GM19468 (cell line): ENCODE measurements around the gene RIBC2.

Experiments
- ATAC-seq: cut with Tn5 transposase; IDR thresholded peaks from one replicate; pipeline ENCODE4 v1.9.1; 2021; ENCODE audit warnings: mild to moderate bottlenecking, moderate library complexity, moderate number of reproducible peaks; ENCODE audit not compliant: unreplicated experiment; ENCODE audit errors: extremely low read depth

The RIBC2 gene

DNA sequence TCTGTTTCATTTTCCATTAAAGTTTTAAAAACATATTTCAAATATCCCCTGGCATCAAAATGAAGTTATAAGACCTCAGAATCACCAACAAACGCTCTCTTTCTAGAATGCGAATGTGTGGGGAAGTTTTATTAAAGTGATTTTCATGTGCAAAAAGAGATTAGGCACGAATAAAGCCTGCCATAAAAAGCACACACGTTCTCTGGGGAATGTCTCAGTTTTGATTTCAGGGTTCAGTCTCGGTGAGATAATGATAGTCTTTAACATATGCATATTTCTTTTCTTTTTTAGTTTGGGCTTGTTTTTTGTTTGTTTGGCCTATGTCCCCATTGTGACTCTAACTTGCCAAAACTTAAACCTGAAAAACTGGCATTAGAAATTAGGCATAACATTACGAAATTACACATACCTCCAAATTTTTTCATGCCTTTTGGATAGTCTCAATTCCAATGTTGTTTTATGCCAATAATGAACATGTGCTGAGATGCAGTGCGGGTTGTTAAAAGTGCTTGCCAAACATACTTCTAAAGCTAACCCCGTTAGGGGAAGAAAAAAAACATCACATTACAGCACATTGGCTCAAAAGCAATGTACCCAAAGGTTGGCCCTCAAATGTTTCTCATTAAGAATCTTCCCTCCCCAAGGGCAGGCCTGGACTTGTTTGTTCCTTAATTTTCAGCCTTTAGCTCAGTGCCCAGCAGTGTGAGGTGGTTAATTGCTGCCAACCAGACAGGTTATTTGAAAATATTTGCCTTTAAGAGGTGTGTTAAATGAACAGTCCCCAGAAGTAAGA is 56.0 kb downstream of the RIBC2 start:
- no peak for ATAC-seq

DNA sequence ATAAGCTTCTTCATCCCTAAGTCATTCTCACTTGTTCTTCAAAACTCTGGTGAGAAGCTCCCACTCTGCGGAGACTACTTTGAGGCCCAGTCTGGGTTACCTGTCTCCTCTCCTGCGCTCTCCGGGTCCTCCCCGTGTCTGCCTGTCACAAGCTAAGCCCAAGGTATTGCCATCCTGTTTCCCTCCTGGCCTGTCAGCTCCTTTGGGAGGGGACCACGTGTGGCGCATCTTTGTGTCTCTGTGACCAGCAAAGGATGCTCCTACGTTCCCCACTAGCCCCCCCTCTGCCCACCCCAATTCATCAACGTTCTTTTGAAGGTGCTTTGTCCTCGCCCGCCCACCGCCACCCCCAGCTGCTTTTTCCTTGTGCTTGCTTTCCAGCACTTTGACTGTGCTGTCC is 57.4 kb downstream of the RIBC2 start:
- ATAC-seq: no peak

- no peak for ATAC-seq
Measured at GRCh38 chr22:45472426-45472825, 58.9 kb downstream of the RIBC2 start.

DNA sequence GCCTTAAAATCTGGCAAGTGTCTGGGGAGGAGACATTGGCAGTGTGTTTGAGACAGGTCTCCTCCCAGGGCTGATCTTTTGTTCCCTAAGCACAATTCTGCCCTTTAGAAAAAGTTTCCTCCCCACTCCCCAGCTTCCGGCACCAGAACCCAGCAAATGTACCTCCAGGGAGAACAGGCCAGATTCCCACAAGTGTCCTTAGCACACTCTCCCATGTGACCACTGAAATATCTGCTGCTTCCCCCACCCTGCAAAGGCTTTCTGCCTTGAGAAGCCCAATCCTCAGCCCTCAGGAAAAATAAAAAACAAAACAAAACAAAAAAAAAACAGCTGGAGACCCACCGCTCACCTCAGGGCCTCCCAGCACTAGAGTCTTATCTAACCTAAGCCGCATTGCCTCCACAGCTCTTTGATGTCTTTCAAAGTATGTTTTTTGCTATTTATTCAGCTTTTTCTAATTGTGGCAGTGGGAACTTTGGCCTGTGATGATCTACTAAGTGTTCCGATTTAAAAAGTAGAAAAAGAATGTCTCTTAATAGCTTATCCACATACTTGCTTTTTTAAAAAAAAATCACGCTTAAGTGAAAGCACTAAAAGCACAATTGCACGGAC is 60.2 kb downstream of the RIBC2 start:
- no peak for ATAC-seq

- no peak for ATAC-seq
Measured at GRCh38 chr22:45475063-45475747, 61.7 kb downstream of the RIBC2 start.

DNA sequence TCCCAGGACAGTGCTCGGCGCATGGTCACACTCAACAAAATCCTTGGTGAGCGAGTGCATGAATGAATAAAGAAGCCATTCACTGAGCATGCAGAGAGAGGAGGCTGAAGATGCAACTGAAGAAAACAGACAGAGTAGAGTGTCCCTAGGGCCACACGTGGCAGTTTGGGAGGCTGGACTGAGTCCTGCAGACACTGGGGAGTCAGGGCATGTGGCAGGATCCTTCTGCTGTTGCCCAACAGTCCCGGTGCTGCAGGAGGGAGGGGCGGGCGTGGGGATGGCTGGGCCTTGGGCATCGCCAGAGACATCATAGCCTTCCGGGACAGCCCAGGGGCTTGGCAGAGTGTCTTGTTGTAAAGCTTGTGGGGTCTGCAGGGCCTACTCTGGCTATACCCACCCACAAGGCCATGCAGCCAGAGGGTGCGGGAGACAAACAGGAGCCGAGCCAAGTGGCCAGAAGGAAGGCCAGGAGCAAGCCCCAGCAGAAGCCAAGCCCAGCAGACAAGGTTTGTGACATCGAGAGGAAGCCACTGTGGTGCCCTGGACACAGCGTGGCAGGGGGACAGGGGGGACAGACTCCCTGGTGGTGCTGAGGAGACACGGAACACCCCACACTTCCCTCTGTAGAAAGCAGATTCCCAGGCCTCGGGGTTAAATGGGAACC is 62.5 kb downstream of the RIBC2 start:
- ATAC-seq: no peak

- ATAC-seq: no peak
Measured at GRCh38 chr22:45476814-45477213, 63.3 kb downstream of the RIBC2 start.

DNA sequence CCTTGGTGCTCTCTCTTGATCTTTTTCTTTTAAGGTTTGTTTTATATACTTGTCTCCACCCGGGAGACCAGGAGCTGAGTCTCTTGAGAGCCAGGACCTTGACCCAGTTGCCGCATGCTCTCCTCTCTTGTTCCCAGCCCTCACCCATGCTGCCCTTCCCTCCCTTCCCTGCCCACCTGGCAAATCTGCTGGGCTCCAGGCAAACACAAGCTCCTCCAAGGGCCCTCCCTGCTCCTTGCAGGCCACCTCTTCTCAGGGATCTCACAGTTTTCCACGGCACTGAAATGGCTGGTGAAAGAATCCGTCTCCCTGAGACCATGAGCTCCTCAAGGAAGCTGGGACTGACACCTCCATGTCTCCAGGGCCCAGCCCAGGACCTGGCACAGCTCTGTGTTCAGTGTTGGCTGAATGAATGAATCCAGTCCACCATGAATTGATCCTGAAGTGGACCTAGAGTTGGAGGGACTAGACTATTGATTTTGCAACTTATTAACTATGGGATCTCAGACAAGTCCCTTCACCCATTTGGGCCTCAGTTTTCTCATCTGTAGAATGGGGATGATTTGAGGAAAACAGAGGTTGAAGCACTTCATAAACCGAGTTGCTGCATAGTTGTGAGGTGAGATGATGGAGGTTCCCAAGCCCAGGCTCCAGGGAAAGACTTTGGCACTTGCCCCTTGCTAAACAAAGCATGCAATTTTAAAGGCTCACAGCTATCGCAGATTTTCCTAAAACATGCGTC is 64.0 kb downstream of the RIBC2 start:
- no peak for ATAC-seq

DNA sequence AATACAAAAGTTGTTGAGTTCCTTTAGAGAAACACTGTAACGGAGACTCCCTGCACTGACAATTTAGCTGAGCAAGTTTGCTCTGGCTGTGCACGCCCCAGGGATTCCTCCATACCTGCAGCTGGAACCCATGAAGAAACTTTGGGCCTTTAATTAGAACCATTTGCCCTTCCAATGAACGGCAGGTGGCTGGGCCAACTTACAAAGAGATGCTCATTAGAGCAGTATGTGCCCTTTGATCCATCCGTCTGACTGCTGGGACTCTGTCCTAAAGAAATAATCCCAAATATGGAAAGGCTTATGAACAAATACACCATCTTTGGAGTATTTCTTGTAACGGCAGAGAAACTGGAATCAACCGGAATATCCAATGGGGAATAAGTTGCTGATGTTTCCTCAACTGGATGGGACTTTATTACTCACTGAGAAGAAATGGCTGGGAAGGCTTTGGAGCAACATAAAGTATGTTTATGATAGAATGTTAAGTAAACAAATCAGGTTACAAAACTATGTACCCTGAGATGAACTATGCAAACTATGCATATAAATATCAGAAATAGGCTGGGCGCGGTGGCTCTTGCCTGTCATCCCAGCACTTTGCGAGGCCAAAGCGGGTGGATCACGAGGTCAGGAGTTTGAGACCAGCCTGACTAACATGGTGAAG is 64.7 kb downstream of the RIBC2 start:
- ATAC-seq: no peak

- ATAC-seq: no peak
Measured at GRCh38 chr22:45480717-45481116, 67.2 kb downstream of the RIBC2 start.

- ATAC-seq: no peak
Measured at GRCh38 chr22:45481661-45482060, 68.2 kb downstream of the RIBC2 start.
